ENCODE results near the gene ATF6B. TPM values are rescaled to one million over a fixed set of nuclear protein-coding genes. Genes with fewer than 3 reads are reported as not detected.

Gene ATF6B
- total and polyA plus RNA-seq, 2 of the 13 experiments (the other 11 are each of a cell fraction or from before 2014, with no cell fraction given): 18.1 to 44.0 TPM

GRCh38 chr6:32147401-32148132 lies 19.5 kb upstream of the ATF6B start:
- no peak for TF ChIP-seq POLR2G (IDR thresholded peaks at IDR 0.05; ENCODE audit: low read depth, low read length)
- no peak for TF ChIP-seq ZNF709 (CRISPR knock-in tag; IDR thresholded peaks at IDR 0.05)
- TF ChIP-seq DRAP1 (CRISPR knock-in tag; IDR thresholded peaks at IDR 0.05): no peak
- no peak for TF ChIP-seq ZNF615 (CRISPR knock-in tag; IDR thresholded peaks at IDR 0.05; ENCODE audit: borderline replicate concordance)
- TF ChIP-seq KLF9 (CRISPR knock-in tag; IDR thresholded peaks at IDR 0.05; ENCODE audit: low read depth): no peak
- TF ChIP-seq PRDM15 (CRISPR knock-in tag; IDR thresholded peaks at IDR 0.05): no peak
- no peak for TF ChIP-seq ZMYM2 (CRISPR knock-in tag; IDR thresholded peaks at IDR 0.05)
- TF ChIP-seq GTF2F1 (IDR thresholded peaks at IDR 0.05; ENCODE audit: low read length): no peak
- TF ChIP-seq SOX13 (IDR thresholded peaks at IDR 0.05): no peak
- no peak for TF ChIP-seq SOX13 (CRISPR knock-in tag; conservative IDR thresholded peaks at IDR 0.05 in 1 of 2, IDR thresholded peaks at IDR 0.05 in 1 of 2)
- TF ChIP-seq ZKSCAN8 (CRISPR knock-in tag; IDR thresholded peaks at IDR 0.05; ENCODE audit: borderline replicate concordance): no peak
- peak; percentile 16; the same call in 1 of the 2 replicates for TF ChIP-seq STAG1 (CRISPR knock-in tag; IDR thresholded peaks at IDR 0.05)
- TF ChIP-seq ZBTB26 (CRISPR knock-in tag; IDR thresholded peaks at IDR 0.05; ENCODE audit: borderline replicate concordance): no peak
- TF ChIP-seq NFKB2 (CRISPR knock-in tag; IDR thresholded peaks at IDR 0.05; ENCODE audit: borderline replicate concordance): no peak
- peak; percentile 35; the same call in 1 of the 2 replicates for TF ChIP-seq CTCF (CRISPR knock-in tag; IDR thresholded peaks at IDR 0.05)
- no peak for TF ChIP-seq ZNF251 (CRISPR knock-in tag; IDR thresholded peaks at IDR 0.05)
- TF ChIP-seq CBX1 (IDR thresholded peaks at IDR 0.05; ENCODE audit: low read depth): no peak
- FAIRE-seq (no peak), ATAC-seq (peak; percentile 15; the same call in 2 of the 3 replicates), DNase-seq (ENCODE audit: low spot score) (no peak)
- BruUV-seq (replicated peaks): no TSS peak
- ChIA-PET POLR2A (no interaction called here), CTCF (ENCODE audit: low intra/inter-chr PET ratio, low total read pairs) (no interaction called here)
- no peaks in the 10 kb centered on the region for H3K9me3 ChIP-seq (ENCODE audit: low read length)
- no peak overlapping the region for H3K9ac ChIP-seq (ENCODE audit: insufficient read depth, low read depth, low read length)
- no peaks in the 10 kb centered on the region for H3K36me3 ChIP-seq (replicated peaks in 1 of 2; ENCODE audit: control insufficient read depth in 1 of 2, insufficient read depth in 2 of 2, low read length in 2 of 2)
- peaks cover 13% of the 10 kb centered on the region for H3K4me1 ChIP-seq (ENCODE audit: insufficient read depth, low read length)
- H3K79me2 ChIP-seq (ENCODE audit: insufficient read depth, low read length): no peaks in the 10 kb centered on the region
- H3K4me2 ChIP-seq (ENCODE audit: low read depth, low read length): no peak overlapping the region
- 80% methylated on average over 4 of the region's 4 CpGs for WGBS (ENCODE audit: low lambda C conversion rate)
- H3K4me3 ChIP-seq (replicated peaks in 1 of 3; ENCODE audit: insufficient read depth in 1 of 3, low read depth in 2 of 3, low read length in 3 of 3): no peak overlapping the region
- H3K27me3 ChIP-seq (ENCODE audit: control insufficient read depth in 1 of 2, insufficient read depth in 2 of 2, low read length in 2 of 2): peaks cover 0 to 5% of the 10 kb centered on the region in 2 experiments; a peak in 1 of 5 replicates
- intact Hi-C loops (cut with micrococcal nuclease; ENCODE audit: unreplicated experiment): no loop called here
- in situ Hi-C loops (cut with HindIII; ENCODE audit: extremely low pct_ligation_motif_present, low pct_unique_long_range_greater_than_20kb): no loop called here
- H2AFZ ChIP-seq (ENCODE audit: low read length): no peak overlapping the region
- no peak overlapping the region for H3K27ac ChIP-seq (ENCODE audit: extremely low read length, insufficient read depth, low read length)
- no peaks in the 10 kb centered on the region for H4K20me1 ChIP-seq (ENCODE audit: insufficient read depth, low read length)

Measured in HepG2 (cell line).